D341Med (cell line): ENCODE data around the gene SF3B3.
A peak's percentile ranks its signal among the peaks of the same experiment; 100 is the strongest.
"Not testable (repeated sequence)": the region's sequence is repeated elsewhere in the genome, so short reads cannot be mapped to it uniquely, and the experiment has no call there.

ENCODE experiments used
- DNase-seq: peaks from one replicate; pipeline ENCODE4 v3.0.0; 2012; ENCODE audit warnings: low spot score

Gene SF3B3

DNA sequence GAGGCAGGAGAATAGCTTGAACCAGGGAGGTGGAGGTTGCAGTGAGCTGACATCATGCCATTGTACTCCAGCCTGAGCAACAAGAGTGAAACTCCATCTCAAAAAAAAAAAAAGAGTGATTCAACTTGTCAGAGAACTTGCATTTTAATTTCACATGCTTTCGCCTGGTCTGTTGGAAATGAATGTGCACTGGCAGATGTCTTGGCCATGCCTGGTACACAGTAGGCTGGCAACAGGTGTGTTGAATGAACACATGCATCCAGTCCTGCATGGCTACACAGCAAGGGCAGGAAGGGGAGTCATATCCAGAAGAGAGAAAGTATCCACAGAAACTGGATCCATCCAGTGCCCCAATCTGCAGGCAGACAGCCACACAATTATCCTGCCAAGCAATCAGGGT lies 11.8 kb upstream of the SF3B3 start:
- no peak for DNase-seq

DNA sequence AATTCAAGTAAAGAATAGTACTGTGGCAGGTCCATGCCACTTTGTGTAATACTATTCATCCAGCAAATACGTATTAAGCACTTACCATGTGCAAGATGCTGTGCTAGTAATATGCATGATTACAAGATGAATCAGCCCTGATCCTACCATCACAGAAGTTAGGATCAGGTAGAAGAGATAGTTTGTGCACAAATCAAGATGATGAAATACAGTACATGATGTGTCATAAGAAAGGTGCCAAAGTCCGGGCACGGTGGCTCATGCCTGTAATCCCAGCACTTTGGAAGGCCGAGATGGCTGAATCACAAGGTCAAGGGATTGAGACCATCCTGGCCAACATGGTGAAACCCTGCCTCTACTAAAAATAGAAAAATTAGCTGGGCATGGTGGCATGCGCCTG lies 11.2 kb upstream of the SF3B3 start:
- DNase-seq, result no peak

DNA sequence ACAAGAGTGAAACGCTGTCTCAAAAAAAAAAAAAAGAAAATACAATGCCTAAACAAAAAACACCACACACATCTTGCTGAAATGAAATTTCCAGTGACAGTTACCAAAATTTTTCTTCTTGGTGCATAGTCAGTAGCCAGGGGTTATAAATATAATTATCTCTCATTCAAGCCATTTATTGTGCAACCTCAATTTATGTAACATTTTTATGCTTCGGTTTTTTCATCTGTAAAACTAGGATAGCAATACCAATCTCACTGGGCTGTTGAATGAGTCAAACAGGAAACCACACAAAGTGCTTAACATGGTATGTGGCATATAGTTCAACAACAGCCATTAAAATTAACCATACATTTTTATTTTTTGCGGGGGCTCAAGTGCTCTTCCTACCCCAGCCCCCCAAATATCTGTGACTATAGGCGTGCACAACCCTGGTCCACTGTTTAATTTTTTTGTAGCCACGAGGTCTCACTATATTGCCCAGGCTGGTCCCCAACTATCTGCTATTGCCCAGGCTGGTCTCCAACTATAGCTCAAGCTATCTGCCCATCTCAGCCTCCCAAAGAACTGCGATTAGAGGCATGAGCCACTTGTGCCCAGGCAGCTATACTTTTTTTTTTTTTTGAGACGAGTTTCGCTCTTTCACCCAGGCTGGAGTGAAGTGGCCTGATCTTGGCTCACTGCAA lies 2.9 kb upstream of the SF3B3 start:
- no peak for DNase-seq

DNA sequence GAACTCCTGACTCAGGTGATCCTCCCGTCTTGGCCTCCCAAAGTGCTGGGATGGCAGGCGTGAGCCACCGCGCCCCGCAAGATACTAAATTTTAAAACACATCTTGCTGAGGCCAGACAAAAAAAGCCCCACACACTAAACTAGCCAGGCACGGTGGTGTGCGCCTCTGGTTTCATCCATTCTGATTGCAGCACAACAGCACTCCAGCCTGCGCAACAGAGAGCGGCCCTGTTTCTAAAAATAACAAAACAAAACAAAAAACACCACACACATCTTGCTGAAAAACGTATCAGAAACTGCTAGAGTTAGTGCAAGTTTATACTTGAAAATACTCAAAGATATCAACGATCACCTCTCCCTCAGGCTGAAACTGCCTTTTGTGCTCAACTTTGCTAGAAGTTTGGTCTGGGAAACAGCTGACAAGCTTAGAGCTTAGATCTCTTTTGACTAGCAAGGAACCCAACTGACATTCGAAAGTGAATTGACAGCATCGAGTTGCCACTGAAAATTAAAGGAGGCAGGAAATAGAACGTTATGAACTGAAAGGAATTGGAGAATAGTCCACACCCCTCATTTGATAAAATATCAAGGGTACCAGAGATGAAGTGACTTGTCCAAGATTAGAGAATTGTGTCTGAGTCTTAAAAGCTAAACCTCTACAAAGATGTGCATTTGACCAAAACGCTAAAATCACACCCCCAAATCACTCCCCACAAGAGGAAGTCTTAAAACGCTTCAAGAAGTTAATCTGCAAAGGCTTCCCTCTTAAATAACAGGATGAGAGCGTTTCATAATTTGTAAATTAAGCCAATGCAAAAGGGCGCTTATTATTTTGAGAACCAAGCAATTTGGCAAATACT lies 1.2 kb upstream of the SF3B3 start:
- DNase-seq, result no peak

DNA sequence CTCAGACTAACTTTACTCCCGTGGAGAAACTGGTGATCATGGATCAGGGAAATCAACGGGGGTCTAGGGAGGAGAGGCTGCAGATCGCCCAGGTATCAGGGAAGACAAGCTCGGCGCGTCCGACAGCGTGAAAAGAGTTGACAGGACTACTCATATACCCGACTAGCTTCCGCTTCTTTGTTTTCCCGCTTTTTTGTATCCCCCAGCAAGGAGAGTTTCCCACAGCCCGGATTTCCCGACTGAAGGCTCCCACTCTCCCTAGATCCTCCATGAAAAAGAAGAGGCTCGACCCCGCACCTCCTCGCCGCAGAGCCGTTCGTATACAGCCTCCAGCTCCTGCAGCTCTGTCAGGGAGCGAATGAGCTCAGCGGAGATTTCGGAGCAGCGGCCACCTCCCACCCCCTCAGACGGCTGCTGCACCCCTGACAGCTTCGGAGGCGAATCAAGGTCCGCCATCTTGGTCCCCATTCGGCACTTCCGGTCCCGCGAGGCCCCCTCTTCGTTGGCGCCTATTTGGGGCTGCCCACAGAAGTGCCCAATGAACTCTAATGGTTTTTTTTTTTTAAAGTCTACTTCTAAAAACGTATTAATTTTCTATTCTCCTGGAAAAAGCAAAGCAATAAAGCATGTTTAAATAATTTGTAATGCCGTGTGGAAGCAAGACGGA lies 407 bp upstream of the SF3B3 start, which contains the start of gene COG4:
TSS of gene COG4 (minus strand) at position 479 of the 667 bp plus-strand sequence. CDS start at position 468, 11 bp downstream.
- DNase-seq, result peak; percentile 90

DNA sequence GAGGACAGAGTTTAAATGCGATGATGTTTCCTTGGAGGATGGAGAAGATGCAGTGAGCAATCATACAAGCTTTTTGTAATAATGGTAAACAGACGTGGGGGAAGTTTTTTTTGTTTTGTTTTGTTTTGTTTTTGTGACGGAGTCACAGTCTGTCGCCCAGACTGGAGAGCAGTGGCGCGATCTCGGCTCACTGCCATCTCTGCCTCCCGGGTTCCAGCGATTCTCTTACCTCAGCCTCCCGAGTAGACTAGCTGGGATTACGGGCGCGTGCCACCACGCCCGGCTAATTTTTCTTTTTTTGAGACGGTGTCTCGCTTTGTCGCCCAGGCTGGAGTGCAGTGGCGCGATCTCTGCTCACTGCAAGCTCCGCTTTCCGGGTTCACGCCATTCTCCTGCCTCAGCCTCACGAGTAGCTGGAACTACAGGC lies 796 bp downstream of the SF3B3 start:
- not testable (repeated sequence) for DNase-seq

DNA sequence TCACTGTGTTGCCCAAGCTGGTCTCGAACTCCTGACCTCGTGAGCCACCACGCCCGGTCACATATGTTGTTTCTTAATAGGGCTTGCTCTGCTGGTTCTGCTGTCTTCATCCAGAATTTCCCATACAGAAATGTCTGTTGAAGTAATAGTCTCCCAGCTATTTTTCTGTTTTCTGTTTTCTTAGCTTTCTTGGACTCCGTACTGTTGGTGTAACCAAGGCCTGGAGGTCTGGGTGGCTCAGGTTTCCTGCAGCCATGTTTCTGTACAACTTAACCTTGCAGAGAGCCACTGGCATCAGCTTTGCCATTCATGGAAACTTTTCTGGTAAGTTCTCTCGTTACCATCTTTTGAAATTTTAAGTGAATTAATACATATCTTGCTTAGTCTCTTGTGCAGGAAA lies 2.8 kb downstream of the SF3B3 start:
- DNase-seq, result no peak

DNA sequence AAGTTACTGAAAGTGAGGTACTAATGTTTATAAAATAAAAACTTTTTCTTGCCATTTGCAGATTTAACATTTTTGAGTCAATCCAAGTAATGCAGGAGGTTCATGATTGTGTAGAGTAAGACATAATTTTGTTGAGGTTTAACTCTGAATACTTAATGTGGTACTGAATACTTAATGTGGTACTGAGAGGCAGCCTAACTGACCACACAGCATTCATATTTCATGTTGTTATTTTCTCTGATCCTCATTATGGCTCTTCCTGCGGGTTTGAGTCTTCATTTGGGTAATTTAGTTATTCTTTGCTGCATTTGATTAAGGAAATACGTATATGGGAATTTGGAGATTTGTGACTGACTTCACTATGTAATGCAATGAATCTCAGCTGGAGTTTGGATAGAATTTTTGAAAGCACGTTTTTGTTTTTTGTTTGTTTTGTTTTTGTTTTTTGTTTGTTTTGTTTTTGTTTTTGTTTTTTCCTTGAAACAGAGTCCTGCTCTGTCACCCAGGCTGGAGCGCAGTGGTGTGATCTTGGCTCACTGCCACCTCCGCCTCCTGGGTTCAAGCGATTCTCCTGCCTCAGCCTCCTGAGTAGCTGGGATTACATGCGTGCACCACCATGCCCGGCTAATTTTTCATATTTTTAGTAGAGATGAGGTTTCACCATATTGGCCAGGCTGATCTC lies 3.8 kb downstream of the SF3B3 start:
- no peak for DNase-seq

DNA sequence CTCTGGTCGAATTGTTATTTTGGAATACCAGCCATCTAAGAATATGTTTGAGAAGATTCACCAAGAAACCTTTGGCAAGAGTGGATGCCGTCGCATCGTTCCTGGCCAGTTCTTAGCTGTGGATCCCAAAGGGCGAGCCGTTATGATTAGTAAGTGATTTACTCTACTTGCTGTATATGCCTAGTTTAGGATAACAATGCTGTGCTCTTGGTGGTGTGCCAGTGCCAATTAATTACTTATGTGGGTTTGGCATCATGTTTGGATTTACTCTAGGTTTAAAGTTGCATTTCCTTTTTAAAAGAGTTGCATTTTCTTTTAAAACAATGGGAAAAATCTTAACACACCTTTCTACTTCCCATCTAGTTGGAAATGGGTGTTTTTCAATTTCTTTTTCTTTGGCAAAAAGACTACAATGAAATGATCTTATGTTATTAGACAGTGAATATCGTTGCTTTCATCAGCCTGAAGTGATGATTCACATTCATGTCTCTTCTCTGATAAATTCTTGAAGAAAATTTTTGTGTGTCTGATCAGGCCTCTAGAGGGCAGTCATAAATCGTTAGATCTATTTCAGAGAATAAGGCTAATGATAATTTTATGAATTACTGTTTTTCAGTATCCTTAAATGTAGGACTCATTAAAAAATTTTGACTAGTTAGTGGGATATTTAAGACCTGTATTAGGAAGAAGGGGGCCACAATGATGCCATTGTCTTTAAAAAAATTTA lies 5.6 kb downstream of the SF3B3 start:
- DNase-seq, result no peak

DNA sequence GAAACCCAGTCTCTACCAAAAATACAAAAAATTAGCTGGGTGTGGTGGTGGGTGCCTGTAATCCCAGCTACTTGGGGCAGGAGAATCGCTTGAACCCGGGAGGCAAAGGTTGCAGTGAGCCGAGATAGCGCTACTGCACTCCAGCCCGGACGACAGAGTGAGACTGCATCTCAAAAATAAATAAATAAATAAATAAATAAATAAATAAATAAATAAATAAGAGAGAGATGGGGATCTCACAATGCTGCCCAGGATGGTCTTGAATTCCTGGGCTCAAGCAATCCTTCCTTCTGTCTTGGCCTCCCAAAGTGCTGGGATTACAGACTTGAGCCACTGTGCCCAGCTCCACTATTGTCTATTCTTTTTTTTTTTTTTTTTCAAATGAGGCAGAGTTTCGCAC lies 6.3 kb downstream of the SF3B3 start:
- DNase-seq, result not testable (repeated sequence)

DNA sequence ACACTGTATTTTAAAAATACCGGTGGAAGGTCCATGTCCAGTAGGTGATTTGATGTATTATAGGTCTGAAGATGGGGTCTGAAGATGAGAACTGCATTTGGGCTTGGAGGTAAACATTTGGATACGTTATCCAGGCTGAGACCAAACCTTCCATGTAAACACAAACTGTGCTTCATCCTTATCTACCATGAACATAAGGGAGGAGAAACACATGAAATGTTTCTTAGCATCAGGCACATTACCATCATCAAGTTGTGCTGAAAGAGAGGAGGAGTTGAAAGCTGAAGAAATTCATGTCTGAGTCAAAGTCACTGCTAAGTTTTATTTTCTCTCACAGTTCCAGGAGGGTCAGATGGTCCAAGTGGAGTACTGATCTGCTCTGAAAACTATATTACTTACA lies 11.4 kb downstream of the SF3B3 start:
- no peak for DNase-seq

DNA sequence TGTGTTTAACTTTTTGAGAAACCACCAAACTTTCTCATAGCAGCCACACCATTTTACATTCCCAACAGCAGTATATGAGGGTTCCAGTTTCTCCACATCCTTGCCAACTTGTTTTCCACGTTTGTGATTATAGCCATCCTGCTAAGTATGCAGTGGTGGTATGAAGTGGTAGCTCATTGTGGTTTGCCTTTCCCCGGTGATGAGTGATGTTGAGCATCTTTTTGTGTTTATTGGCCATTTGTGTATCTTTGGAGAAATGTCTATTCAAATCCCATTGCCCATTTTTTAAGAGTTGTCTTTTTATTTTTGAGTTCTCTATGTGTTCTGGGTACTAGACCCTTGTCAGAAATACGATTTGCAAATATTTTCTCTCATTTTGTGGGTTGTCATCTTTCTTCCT lies 17.4 kb downstream of the SF3B3 start:
- DNase-seq, result no peak

DNA sequence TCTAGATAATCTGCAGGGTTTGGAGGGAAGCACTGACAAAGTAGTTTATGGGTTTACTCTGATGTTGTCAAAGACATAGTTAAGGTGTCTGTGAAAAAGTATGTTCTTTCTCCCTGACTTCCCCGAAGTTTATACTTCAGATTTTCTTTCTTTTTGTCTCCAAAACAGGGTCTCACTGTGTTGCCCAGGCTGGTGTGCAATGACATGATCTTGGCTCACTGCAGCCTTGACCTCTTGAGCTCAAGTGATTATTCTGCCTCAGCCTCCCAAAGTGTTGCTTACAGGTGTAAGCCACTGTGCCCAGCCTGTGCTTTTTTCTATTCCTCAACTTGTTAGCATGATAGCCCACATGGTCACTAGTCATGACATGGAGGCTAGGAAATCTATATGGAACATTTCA lies 20.9 kb downstream of the SF3B3 start:
- DNase-seq, result no peak

DNA sequence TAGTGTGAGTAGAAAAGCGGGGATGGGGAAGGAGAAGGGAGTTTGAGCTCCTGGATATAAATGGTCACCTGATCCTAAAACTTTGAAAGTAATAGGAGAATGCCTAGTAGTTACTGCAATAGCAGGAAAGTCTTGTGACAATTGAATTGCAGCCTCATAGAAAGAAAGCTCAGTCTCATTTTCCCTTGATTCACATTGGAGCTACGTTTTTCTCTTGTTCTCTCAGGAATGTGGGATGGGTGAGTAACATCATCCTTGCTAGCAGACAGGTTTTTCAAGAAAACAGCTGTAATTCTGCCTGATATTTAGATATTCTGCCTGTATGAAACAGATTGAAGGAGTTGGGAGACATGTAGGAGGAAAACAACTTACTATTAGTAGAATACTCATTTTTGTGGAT lies 25.3 kb downstream of the SF3B3 start:
- DNase-seq, result no peak

DNA sequence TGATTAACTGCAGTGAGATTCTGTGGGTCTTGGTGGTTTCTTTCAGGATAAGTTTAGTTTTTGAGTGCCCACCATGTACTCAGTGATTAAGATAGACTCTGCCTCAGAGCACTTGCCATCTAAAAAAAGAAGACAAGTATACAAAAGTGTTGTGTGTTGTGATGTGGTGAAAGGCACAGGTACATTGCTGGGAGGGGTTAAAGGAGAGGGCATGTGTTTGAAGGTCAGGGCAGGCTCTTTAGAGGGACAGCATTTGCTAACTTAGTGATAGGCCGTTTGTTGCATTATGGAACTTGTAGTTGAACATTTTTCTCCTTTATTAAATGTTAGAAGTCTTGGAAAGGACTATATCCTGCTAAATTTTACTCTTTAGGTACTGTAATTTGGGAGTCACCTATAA lies 26.5 kb downstream of the SF3B3 start:
- no peak for DNase-seq

DNA sequence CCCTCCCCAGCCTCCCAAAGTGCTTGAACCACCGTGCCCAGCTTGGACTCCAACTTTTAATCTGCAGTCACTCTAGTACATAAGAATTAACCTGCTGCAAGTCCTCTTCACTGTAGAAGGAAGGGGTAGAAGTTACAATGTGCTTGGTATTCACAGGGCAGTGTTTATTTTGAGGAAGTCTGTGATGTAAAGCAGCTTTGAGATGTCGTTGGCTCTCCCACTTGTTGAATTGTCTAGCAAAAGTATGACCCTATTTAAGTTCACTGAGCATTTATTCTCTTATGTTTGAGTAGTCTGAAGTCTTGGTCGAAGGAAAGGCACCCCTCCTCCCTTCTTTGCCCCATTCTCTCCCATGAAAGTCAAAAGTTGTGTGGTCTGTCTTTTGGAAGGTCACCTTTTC lies 28.2 kb downstream of the SF3B3 start:
- DNase-seq, result no peak

DNA sequence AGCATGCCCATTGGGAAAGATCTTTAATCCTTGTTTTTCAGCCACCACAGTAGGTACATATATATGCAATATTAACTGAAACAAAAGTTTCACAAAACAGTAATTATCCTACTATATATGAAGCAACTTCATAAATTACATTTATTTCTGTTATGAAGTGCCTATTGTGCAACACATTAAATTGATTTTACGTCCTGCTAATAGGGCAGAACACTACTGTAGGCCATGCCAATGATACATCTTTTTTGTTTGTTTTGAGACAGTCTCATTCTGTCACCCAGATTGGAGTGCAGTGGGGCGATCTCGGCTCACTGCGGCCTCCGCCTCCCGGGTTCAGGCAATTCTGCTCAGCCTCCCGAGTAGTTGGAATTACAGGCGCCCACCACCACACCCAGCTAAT lies 29.1 kb downstream of the SF3B3 start:
- DNase-seq, result no peak

DNA sequence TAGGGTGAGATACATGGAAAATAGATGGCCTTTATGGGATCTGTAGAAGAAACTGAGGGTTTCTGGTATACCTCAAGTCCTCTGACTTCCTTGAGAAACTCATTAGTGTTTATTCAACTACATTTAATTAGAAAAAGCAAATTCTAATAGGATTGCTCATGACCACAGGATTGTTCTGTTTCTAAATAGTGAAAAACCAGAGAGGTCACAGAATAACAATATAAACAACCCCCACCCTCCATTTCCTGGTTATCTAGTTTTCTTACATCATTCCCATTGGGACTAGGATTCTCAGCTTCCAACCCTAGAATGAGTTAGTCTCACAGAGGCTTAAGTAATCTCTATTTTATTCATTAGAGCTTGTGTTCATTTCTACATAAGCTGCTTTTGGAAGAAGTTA lies 30.0 kb downstream of the SF3B3 start:
- no peak for DNase-seq

DNA sequence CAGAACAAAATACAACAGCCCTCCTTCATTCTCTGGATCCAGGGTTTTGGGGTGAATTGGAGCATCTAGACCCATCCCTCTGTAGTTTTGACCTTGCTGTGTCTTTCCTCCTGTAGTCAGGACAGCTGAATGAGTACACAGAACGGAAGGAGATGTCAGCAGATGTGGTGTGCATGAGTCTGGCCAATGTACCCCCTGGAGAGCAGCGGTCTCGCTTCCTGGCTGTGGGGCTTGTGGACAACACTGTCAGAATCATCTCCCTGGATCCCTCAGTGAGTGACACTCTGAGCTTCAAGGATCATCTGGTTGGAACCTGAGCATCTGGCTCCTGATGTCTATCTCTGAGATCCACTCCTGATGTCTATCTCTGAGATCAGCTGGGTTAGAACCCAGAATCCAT lies 32.4 kb downstream of the SF3B3 start:
- DNase-seq, result no peak

DNA sequence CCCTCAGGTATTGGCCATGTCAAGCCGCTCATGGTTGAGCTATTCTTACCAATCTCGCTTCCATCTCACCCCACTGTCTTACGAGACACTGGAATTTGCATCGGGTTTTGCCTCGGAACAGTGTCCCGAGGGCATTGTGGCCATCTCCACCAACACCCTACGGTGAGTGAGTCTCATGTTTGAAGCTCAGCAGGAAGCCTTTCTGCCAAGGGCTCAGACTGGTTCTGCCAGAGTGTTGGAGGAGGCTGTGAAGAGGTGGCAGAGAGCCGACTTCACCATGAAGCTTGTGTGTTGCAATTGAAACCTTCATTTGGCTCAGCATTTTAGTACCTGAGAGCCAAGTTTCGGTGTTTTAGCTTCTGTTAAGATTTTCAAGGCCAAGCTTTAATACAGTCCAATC lies 38.0 kb downstream of the SF3B3 start:
- no peak for DNase-seq

DNA sequence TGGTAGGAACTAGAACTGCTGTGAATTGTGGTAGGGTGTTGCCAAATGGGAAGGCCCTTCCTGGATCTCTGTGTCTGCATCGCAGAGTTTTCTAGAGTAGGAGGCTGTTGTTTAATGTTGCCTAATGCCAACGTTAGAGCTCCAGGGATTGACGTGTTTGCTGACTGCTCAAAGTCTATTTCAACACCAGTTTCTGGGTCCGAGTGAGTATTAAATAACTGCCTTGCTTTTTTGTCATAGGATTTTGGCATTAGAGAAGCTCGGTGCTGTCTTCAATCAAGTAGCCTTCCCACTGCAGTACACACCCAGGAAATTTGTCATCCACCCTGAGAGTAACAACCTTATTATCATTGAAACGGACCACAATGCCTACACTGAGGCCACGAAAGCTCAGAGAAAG lies 40.0 kb downstream of the SF3B3 start:
- no peak for DNase-seq

DNA sequence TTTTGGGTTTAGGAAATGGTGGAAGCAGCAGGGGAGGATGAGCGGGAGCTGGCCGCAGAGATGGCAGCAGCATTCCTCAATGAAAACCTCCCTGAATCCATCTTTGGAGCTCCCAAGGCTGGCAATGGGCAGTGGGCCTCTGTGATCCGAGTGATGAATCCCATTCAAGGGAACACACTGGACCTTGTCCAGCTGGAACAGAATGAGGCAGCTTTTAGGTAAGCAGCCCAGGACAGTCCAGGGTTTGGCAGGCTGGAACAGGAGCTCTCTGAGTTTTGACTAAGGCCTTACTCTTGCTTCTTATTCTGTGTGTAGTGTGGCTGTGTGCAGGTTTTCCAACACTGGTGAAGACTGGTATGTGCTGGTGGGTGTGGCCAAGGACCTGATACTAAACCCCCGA lies 41.4 kb downstream of the SF3B3 start:
- no peak for DNase-seq
